HG02852 (cell line): ENCODE data around the gene NPIPB9.
"Not testable (repeated sequence)": the region's sequence is repeated elsewhere in the genome, so short reads cannot be mapped to it uniquely, and the experiment has no call there.

ENCODE experiments used
- ATAC-seq: cut with Tn5 transposase; IDR thresholded peaks from one replicate; pipeline ENCODE4 v1.9.1; 2021; ENCODE audit warnings: mild to moderate bottlenecking, moderate library complexity; ENCODE audit not compliant: unreplicated experiment

Gene NPIPB9

DNA sequence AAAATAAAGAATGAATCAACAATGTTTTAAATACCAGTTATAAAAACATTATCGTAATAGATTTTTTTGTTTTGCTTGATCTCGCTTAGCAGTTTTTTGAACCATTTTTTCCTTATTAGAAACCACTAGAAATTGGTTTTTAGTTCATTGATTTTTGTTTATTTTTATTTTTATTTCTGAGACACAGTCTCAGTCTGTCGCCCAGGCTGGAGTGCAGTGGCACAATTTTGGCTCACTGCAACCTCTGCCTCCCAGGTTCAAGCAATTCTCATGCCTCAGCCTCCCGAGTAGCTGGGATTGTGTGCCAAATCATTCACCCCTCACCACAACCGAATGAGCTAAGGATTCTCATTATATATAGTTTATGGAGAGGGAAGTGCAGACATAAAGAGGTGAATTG lies at the start of gene NPIPB9:
TSS of gene NPIPB9 (plus strand) at position 301 of the 400 bp plus-strand sequence.
- not testable (repeated sequence) for ATAC-seq

GRCh38 chr16:28704246-28704645 lies 47.3 kb upstream of the NPIPB9 start:
- ATAC-seq, result not testable (repeated sequence)

GRCh38 chr16:28711220-28712083 lies 40.1 kb upstream of the NPIPB9 start, which contains the start of gene EIF3C:
Gene EIF3C, plus strand, starts transcription at chr16:28711464. Its CDS starts 223 bp downstream, at chr16:28711687.
- peak; percentile 98 for ATAC-seq

- ATAC-seq, result not testable (repeated sequence)
Observed at GRCh38 chr16:28722852-28723650, 28.5 kb upstream of the NPIPB9 start.

GRCh38 chr16:28731253-28731652 lies 20.3 kb upstream of the NPIPB9 start:
- ATAC-seq, result not testable (repeated sequence)

GRCh38 chr16:28732455-28733124 lies 19.0 kb upstream of the NPIPB9 start:
- ATAC-seq, result not testable (repeated sequence)

GRCh38 chr16:28739787-28740186 lies 11.8 kb upstream of the NPIPB9 start:
- not testable (repeated sequence) for ATAC-seq

GRCh38 chr16:28740631-28741030 lies 11.0 kb upstream of the NPIPB9 start:
- not testable (repeated sequence) for ATAC-seq

GRCh38 chr16:28741295-28741694 lies 10.3 kb upstream of the NPIPB9 start:
- ATAC-seq, result not testable (repeated sequence)

DNA sequence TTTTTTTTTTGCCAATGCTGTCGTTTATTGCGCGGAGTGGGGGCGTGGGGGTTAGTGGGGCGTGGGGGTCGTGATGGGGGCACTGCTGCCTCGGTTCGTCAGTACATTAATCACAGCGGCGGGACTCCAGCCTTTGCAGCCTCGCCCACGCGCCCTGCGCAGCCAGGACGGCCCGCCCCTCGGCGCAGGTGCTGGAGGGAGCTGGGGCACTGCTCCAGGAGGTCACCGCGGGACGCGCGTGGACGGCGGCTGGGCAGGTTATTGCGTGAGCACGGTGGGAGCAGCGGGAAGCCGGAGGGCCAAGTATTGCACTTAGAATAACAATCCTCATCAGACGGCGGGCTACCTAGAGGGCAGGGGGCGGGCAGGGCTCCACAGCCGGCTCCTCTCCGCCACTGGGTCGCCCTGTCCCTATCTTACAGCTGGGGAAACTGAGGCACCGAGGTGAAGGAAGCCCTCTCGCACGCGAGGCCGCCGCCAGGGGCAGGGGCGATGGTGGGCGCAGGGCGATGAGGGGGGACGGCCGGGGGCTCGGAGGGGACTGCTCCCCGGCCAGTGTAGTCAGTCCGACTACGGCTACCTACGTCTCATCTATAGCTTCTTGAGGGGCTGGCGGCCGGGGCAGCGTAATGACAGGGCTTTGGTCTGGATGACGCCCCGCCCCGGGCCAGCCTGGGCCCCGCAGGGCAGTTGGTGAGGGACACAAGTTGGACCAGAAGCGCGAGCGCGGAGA lies 4.8 kb upstream of the NPIPB9 start:
- not testable (repeated sequence) for ATAC-seq

DNA sequence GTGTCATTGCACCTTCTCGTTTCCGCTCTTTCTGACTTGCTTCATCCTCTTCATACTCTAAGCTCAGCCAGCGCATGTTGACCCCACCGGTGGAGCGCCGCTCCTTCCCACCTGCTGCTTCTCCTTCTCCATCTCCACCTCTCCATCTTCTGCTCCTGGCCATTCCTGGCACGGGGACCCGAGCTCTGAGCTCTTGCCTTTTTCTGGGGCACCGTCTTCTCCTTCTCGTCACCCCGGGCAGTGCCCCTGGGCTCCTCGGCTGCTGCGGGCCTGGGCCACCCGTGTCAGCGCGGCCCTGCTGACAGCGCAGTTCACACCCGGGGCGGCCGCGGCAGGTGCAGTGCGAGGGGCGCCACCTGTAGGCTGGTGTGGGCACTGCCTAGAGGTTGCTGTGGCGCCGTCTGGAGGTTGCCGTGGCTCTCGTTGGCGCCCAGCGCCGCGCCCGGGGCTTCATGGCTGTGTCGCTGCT lies 1.6 kb upstream of the NPIPB9 start:
- ATAC-seq, result peak; percentile 91

- ATAC-seq, result peak; percentile 53
Observed at GRCh38 chr16:28750469-28751067, 1.0 kb upstream of the NPIPB9 start.

DNA sequence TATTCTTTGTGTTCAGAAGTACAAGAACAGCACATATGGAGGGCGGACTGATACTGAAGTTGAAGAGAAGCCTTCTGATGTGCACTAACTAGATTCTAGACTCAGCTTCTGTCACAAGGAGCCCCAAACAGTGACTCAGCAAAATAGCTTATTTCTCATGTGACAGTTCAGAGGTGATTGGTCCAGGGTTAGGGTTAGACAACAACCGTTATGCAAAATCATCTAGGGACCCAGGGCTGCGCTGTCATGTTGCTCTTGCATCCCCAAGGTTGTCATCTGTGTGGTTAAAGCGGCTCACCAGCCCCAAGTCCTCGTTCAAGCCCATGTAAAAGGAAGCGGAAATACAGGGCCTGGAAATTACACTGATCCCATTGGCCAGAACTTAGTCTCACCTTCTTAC lies 30.1 kb downstream of the NPIPB9 start:
- ATAC-seq, result not testable (repeated sequence)

GRCh38 chr16:28782357-28782756 lies 30.8 kb downstream of the NPIPB9 start:
- not testable (repeated sequence) for ATAC-seq

- ATAC-seq, result peak; percentile 52
Observed at GRCh38 chr16:28802235-28803019, 50.8 kb downstream of the NPIPB9 start.

- ATAC-seq, result not testable (repeated sequence)
Observed at GRCh38 chr16:28807445-28808120, 56.0 kb downstream of the NPIPB9 start.

- no peak for ATAC-seq
Observed at GRCh38 chr16:28820016-28820415, 68.4 kb downstream of the NPIPB9 start.

GRCh38 chr16:28820546-28820945 lies 69.0 kb downstream of the NPIPB9 start:
- ATAC-seq, result not testable (repeated sequence)
